ENCODE data around the gene CENPV.
"Not testable (repeated sequence)": the region's sequence is repeated elsewhere in the genome, so short reads cannot be mapped to it uniquely, and the experiment has no call there.

The CENPV gene

DNA sequence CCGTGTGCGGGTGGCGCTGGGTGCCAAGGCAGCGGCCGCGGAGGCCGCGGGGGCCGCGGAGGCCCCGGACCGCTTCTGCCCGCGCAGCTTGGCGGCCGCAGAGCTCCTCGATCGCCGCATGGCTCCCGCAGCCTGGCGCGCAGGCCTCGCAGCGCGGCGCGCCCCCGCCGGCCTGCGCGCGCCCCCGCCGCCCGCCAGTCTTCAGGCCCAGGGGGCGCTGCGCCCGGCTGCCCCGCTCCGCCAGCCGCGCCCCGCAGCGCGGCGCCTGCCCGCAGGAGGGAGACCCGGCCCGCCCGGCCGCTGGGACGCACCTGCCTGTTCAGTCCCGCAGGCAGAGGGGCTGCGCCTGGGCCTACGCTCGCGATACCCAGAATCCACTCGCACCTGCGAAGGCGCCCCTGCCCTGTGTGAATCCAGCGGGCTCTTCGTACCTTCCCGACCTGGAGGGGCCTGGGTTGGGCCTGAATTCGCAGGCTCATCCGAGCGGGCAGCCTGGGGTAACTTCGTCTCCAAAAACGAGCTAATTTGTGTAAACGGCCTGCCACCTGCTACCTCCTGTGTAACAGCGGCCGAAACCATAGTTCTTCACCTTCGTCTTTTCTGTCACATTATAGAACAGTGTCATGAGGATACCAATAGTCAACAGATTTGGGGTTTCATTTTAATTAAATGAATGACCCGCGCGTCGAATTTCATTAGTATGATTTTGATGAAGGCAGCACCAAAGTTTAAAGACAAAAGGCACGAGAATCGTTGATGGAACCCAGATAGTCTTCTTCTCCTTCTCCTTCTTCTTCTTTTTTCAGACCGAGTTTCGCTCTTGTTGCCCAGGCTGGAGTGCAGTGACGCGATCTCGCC is at the start of gene CENPV:
Gene CENPV, minus strand, starts transcription at position 153 of the 858 bp plus-strand sequence. Its CDS starts 33 bp downstream, at position 120.
- peak within 1 kb of the TSS; percentile 18; the same call in 1 of the 2 replicates for H3K27ac ChIP-seq (ENCODE audit: low read depth, low read length)
- H3K36me3 ChIP-seq (ENCODE audit: insufficient read depth, low read length): no peaks in the 10 kb centered on the region
- peaks cover 29% of the 10 kb centered on the region for H3K79me2 ChIP-seq (ENCODE audit: control insufficient read depth, insufficient read depth, low read length, unreplicated experiment)
- peak within 1 kb of the TSS; percentile 45 for H2AFZ ChIP-seq (ENCODE audit: low read length, unreplicated experiment)
- H3K4me1 ChIP-seq (ENCODE audit: control insufficient read depth, insufficient read depth, low read length, unreplicated experiment): peaks cover 6% of the 10 kb centered on the region
- peak within 1 kb of the TSS; percentile 89 for H3K4me3 ChIP-seq (ENCODE audit: low read depth, low read length)
- H3K27me3 ChIP-seq (ENCODE audit: insufficient read depth, low read length): no peaks in the 10 kb centered on the region

DNA sequence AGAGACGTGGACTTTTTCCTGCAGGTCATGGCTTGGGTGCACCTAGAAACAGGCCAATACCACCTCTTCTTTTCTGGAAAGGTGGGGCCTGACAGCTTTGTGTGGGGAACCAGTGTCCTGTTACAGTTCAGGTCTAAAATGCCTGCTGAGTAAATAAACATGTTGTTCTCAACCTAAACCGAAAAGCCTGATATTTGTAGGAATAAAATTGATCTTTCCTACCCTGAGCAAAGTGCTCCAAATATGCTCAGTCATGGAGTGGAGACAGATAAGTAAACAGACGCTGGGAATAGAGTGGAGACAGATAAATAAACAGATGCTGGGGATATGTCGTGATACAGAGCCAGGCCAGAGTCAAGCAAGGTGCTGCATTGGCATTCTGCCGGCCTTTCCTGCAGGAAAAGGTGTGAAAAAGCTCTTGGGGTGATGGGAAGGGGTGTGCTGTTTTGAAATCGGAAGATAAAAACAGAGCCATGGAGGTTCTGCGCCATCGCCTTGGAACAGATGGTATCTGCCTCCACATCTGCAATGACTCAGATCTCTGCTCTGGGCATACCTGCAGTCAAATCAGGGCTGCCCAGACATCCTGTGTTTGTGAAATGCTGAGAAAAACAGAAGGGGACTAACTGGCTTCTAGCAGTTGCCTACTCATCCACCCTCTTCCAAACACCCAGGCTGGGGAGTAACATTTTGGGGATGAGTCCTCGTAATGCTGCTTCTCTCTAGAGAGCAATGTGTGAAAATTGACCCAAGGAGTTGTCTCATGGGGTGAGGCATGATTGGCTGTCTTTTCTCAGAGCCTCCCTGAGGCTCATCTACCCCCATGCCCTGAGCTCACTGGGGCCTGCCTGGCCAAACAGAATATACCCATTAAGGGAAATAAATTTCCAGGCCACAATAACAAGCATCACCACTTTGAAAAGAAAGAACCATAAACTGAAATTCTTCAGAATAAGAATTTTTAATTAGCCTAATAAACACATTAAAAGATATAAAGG is 45.3 kb upstream of the CENPV start:
- Histone ChIP-seq H2AFZ (ENCODE audit: low read length, unreplicated experiment) (no peak overlapping the region), H3K27ac (ENCODE audit: low read depth, low read length) (no peak overlapping the region), H3K4me3 (ENCODE audit: low read depth, low read length) (no peak overlapping the region)

GRCh38 chr17:16396693-16397092 is 43.4 kb upstream of the CENPV start:
- H3K4me1 ChIP-seq (ENCODE audit: control insufficient read depth, insufficient read depth, low read length, unreplicated experiment); H3K4me3 ChIP-seq (ENCODE audit: low read depth, low read length); H3K27me3 ChIP-seq (ENCODE audit: insufficient read depth, low read length); H3K36me3 ChIP-seq (ENCODE audit: insufficient read depth, low read length); H3K79me2 ChIP-seq (ENCODE audit: control insufficient read depth, insufficient read depth, low read length, unreplicated experiment); H2AFZ ChIP-seq (ENCODE audit: low read length, unreplicated experiment); H3K27ac ChIP-seq (ENCODE audit: low read depth, low read length): not testable (repeated sequence)

More for the DNA sequence above, 45.3 kb upstream of the CENPV start:
- Histone ChIP-seq H3K4me1 (ENCODE audit: control insufficient read depth, insufficient read depth, low read length, unreplicated experiment) (no peaks in the 10 kb centered on the region), H3K27me3 (ENCODE audit: insufficient read depth, low read length) (no peaks in the 10 kb centered on the region), H3K36me3 (ENCODE audit: insufficient read depth, low read length) (no peaks in the 10 kb centered on the region), H3K79me2 (ENCODE audit: control insufficient read depth, insufficient read depth, low read length, unreplicated experiment) (no peaks in the 10 kb centered on the region)

DNA sequence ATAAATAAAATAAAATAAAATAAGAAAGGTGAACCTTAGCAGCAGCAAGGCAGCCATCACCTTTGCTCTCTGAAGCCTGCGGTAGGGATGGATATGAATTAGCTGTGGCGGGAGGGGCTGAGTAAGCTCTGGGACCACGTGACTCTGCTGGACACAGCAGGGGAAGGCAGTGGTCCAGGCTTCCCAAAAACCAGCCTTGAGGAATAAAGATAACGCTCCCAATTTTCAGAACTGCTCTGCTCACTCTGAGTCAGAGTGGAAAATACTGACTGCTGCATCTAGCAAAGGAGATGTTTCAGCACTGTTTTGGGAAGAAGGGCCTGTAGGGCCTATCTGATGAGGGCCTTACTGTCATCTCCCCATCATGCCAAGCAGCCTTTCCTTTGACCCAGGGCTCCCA is 42.6 kb upstream of the CENPV start:
- not testable (repeated sequence) for H3K36me3 ChIP-seq (ENCODE audit: insufficient read depth, low read length); H3K4me1 ChIP-seq (ENCODE audit: control insufficient read depth, insufficient read depth, low read length, unreplicated experiment); H2AFZ ChIP-seq (ENCODE audit: low read length, unreplicated experiment); H3K27ac ChIP-seq (ENCODE audit: low read depth, low read length); H3K4me3 ChIP-seq (ENCODE audit: low read depth, low read length); H3K79me2 ChIP-seq (ENCODE audit: control insufficient read depth, insufficient read depth, low read length, unreplicated experiment); H3K27me3 ChIP-seq (ENCODE audit: insufficient read depth, low read length)

DNA sequence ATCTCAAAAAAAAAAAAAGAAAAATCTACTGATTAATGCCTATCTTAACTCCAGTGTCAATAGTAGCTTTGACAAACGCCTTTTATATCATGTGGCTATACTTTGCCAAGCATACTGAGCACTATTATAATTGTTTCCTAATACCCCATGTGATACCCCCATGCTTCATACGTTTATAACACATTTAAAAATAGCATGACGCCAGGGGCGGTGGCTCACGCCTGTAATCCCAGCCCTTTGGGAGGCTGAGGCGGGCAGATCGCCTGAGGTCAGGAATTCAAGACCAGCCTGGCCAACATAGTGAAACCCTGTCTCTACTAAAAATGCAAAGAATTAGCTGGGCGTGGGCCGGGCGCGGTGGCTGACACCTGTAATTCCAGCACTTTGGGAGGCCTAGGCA is 39.2 kb upstream of the CENPV start:
- H3K79me2 ChIP-seq (ENCODE audit: control insufficient read depth, insufficient read depth, low read length, unreplicated experiment); H3K27me3 ChIP-seq (ENCODE audit: insufficient read depth, low read length); H3K4me1 ChIP-seq (ENCODE audit: control insufficient read depth, insufficient read depth, low read length, unreplicated experiment); H3K4me3 ChIP-seq (ENCODE audit: low read depth, low read length); H3K36me3 ChIP-seq (ENCODE audit: insufficient read depth, low read length); H2AFZ ChIP-seq (ENCODE audit: low read length, unreplicated experiment); H3K27ac ChIP-seq (ENCODE audit: low read depth, low read length): not testable (repeated sequence)

DNA sequence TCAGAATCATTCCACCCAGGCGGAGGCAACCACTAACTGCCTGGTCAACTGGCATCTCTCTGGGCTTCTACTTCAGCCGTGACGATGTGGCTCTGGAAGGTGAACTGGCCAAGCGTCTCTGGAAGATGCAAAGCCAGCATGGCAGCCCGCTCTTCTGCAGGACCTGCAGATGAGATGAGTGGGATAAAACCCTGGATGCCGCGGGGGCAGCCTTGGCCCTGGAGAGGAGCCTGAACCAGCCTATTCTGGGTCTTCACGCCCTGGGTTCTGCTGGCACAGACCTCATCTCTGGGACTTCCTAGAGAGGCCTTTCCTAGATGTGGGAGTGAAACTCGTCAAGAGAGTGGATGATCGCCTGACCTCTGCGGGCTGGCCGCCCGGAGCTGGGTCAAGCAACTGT is 38.2 kb upstream of the CENPV start:
- Histone ChIP-seq H3K4me3 (ENCODE audit: low read depth, low read length) (no peak overlapping the region), H3K36me3 (ENCODE audit: insufficient read depth, low read length) (no peaks in the 10 kb centered on the region)

GRCh38 chr17:16386126-16386507 is 32.8 kb upstream of the CENPV start:
- not testable (repeated sequence) for H3K27me3 ChIP-seq (ENCODE audit: insufficient read depth, low read length); H3K27ac ChIP-seq (ENCODE audit: low read depth, low read length)
- Histone ChIP-seq H2AFZ (ENCODE audit: low read length, unreplicated experiment) (peak overlapping the region; percentile 53), H3K79me2 (ENCODE audit: control insufficient read depth, insufficient read depth, low read length, unreplicated experiment) (peaks cover 24% of the 10 kb centered on the region), H3K36me3 (ENCODE audit: insufficient read depth, low read length) (peaks cover 16% of the 10 kb centered on the region), H3K4me3 (ENCODE audit: low read depth, low read length) (peak overlapping the region; percentile 79), H3K4me1 (ENCODE audit: control insufficient read depth, insufficient read depth, low read length, unreplicated experiment) (peaks cover 10% of the 10 kb centered on the region)

More for the DNA sequence above, 38.2 kb upstream of the CENPV start:
- no peak overlapping the region for H2AFZ ChIP-seq (ENCODE audit: low read length, unreplicated experiment)
- no peak overlapping the region for H3K27ac ChIP-seq (ENCODE audit: low read depth, low read length)
- no peaks in the 10 kb centered on the region for H3K4me1 ChIP-seq (ENCODE audit: control insufficient read depth, insufficient read depth, low read length, unreplicated experiment)
- H3K27me3 ChIP-seq (ENCODE audit: insufficient read depth, low read length): no peaks in the 10 kb centered on the region
- no peaks in the 10 kb centered on the region for H3K79me2 ChIP-seq (ENCODE audit: control insufficient read depth, insufficient read depth, low read length, unreplicated experiment)

DNA sequence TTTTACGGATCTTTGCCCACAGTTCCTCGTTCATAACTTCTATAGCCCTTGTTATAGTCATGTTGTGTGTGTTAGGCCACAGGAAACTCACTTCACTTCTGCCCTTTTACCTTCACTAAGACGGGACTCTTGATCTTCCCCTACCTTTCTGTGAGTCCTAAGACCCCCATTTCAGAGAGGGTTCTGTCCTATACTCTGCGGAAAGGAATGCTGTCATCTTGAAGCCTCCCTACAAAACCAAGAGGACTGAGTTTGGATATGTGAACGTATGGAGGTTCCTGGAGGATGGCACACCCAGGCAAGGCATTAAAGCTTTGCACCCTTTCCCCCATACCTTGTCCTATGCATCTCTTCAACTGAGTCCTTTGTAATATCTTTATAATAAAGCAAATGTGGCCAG is 31.3 kb upstream of the CENPV start:
- Histone ChIP-seq H3K27me3 (ENCODE audit: insufficient read depth, low read length) (no peaks in the 10 kb centered on the region), H3K27ac (ENCODE audit: low read depth, low read length) (no peak overlapping the region), H3K36me3 (ENCODE audit: insufficient read depth, low read length) (peaks cover 16% of the 10 kb centered on the region), H3K4me3 (ENCODE audit: low read depth, low read length) (no peak overlapping the region), H3K79me2 (ENCODE audit: control insufficient read depth, insufficient read depth, low read length, unreplicated experiment) (peaks cover 24% of the 10 kb centered on the region), H3K4me1 (ENCODE audit: control insufficient read depth, insufficient read depth, low read length, unreplicated experiment) (peaks cover 10% of the 10 kb centered on the region), H2AFZ (ENCODE audit: low read length, unreplicated experiment) (no peak overlapping the region)

DNA sequence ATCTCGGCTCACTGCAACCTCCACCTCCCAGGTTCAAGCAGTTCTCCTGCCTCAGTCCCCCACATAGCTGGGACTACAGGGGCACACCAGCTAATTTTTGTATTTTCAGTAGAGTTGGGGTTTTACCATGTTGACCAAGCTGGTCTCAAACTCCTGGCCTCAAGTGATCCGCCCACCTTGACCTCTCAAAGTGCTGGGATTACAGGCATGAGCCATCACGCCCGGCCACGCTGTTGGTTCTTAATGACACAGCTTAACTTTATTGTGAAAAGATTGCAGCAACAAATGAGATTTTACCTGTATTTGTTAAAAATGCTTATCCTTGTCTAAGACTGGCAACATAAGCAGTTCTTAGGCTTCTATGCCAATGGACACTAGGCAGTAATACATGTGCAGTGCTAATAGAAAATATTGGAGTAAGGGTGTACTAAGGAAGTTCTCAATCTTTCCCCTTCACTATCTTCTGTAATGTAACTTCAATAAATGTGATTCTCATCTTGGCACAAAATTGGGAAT is 30.6 kb upstream of the CENPV start:
- no peak overlapping the region for H3K27ac ChIP-seq (ENCODE audit: low read depth, low read length)
- no peaks in the 10 kb centered on the region for H3K27me3 ChIP-seq (ENCODE audit: insufficient read depth, low read length)
- H3K79me2 ChIP-seq (ENCODE audit: control insufficient read depth, insufficient read depth, low read length, unreplicated experiment): peaks cover 24% of the 10 kb centered on the region
- peaks cover 12% of the 10 kb centered on the region for H3K4me1 ChIP-seq (ENCODE audit: control insufficient read depth, insufficient read depth, low read length, unreplicated experiment)
- H3K36me3 ChIP-seq (ENCODE audit: insufficient read depth, low read length): peaks cover 16% of the 10 kb centered on the region
- no peak overlapping the region for H2AFZ ChIP-seq (ENCODE audit: low read length, unreplicated experiment)
- H3K4me3 ChIP-seq (ENCODE audit: low read depth, low read length): no peak overlapping the region

DNA sequence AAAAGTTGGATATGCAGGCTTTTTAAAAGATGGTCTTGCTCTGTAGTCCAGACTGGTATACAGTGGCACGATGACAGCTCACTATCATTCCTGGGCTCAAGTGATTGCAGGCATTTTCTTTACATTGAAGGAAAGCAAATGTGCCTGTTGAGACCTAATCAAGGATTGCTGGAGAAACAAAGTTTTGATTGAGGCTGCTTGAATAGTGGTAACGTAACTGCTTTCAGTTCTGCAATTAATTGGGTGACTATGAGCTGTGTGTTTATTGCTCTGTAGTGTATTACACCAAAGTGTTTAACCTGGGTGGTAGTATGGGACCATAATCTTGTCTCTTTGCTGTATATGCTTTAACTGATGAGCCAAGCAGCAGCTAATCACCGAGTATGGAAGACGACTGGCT is 29.9 kb upstream of the CENPV start:
- Histone ChIP-seq H3K79me2 (ENCODE audit: control insufficient read depth, insufficient read depth, low read length, unreplicated experiment) (peaks cover 24% of the 10 kb centered on the region), H3K4me3 (ENCODE audit: low read depth, low read length) (peak overlapping the region; percentile 96), H3K27ac (ENCODE audit: low read depth, low read length) (no peak overlapping the region), H3K4me1 (ENCODE audit: control insufficient read depth, insufficient read depth, low read length, unreplicated experiment) (peaks cover 18% of the 10 kb centered on the region), H3K36me3 (ENCODE audit: insufficient read depth, low read length) (peaks cover 16% of the 10 kb centered on the region), H2AFZ (ENCODE audit: low read length, unreplicated experiment) (no peak overlapping the region), H3K27me3 (ENCODE audit: insufficient read depth, low read length) (no peaks in the 10 kb centered on the region)

All from ACC112 (cell line).